CD4-positive, alpha-beta T cell (primary cell): ENCODE measurements around the gene FGF13. TPM values are rescaled to one million over a fixed set of nuclear protein-coding genes. Genes with fewer than 3 reads are reported as not detected.

Experiments used
- ATAC-seq: fragments of 200-7000 bp; cut with Tn5 transposase; one replicate; pipeline ENCODE4 v1.10.0; 2022; ENCODE audit warnings: mild to moderate bottlenecking; ENCODE audit not compliant: poor library complexity
- CTCF ChIA-PET: fragments of 350-600 bp; sonication (Branson Sonifier 250); formaldehyde crosslinking; loops from one replicate; lab custom pipeline; 2021; ENCODE audit warnings: antibody characterized with exemption, inconsistent platforms; lab: Charles Lee
- POLR2A ChIA-PET: fragments of 350-600 bp; sonication (Branson Sonifier 250); formaldehyde crosslinking; loops from one replicate; lab custom pipeline; 2021; ENCODE audit warnings: antibody characterized with exemption, inconsistent platforms; lab: Charles Lee
- DNase-seq, 14 experiments: peaks; one replicate each; pipeline ENCODE4 v3.0.0-alpha.2; 2013 to 2020; ENCODE audit warnings: mixed read lengths in 2 of 14
- H3K27ac ChIP-seq, 2 donors: one replicate each; pipeline versions ENCODE4 v1.5.1 to v1.7.0; 2013; ENCODE audit warnings: low read length in 2 of 2, low read depth in 1 of 2, mild to moderate bottlenecking in 1 of 2
- H3K27me3 ChIP-seq, 2 experiments: 1 replicate in 1 of 2; 2 replicates in 1 of 2; pipeline versions ENCODE4 v1.6.1 to v1.7.0; 2013; ENCODE audit warnings: low read length in 2 of 2, control low read depth in 1 of 2, mild to moderate bottlenecking in 1 of 2, moderate library complexity in 1 of 2; ENCODE audit not compliant: insufficient read depth in 2 of 2, control insufficient read depth in 1 of 2
- H3K36me3 ChIP-seq: one replicate; pipeline ENCODE4 v1.6.1; 2013; ENCODE audit warnings: low read length, control low read depth; ENCODE audit not compliant: insufficient read depth
- H3K4me1 ChIP-seq: one replicate; pipeline ENCODE4 v1.6.1; 2013; ENCODE audit warnings: low read length, control low read depth; ENCODE audit not compliant: insufficient read depth
- H3K4me3 ChIP-seq: one replicate; pipeline ENCODE4 v1.5.1; 2013; ENCODE audit warnings: mild to moderate bottlenecking, low read length, moderate library complexity
- H3K9me3 ChIP-seq, 2 experiments: 1 replicate in 1 of 2; 2 replicates in 1 of 2; pipeline versions ENCODE4 v1.6.1 to v1.7.0; 2013; ENCODE audit warnings: low read length in 2 of 2, mild to moderate bottlenecking in 2 of 2, control low read depth in 1 of 2, moderate library complexity in 1 of 2; ENCODE audit not compliant: control insufficient read depth in 1 of 2, insufficient read depth in 1 of 2
- H3K27ac Mint-ChIP-seq: one replicate; pipeline ENCODE4 v1.8.0; 2020; ENCODE audit warnings: mixed read lengths
- H3K27me3 Mint-ChIP-seq: one replicate; pipeline ENCODE4 v1.8.0; 2021; ENCODE audit warnings: mixed read lengths
- H3K36me3 Mint-ChIP-seq: one replicate; pipeline ENCODE4 v1.8.0; 2021; ENCODE audit warnings: low read depth, mixed read lengths
- H3K4me1 Mint-ChIP-seq: one replicate; pipeline ENCODE4 v1.8.0; 2021; ENCODE audit warnings: low read depth, mixed read lengths
- H3K4me3 Mint-ChIP-seq: one replicate; pipeline ENCODE4 v1.8.0; 2020; ENCODE audit warnings: mild to moderate bottlenecking, mixed read lengths
- H3K9me3 Mint-ChIP-seq: one replicate; pipeline ENCODE4 v1.8.0; 2020; ENCODE audit warnings: mixed read lengths
- CTCF ChIP-seq: fragments of 200-600 bp; IDR thresholded peaks from one replicate; pipeline ENCODE4 v1.8.0; 2022; ENCODE audit warnings: antibody characterized with exemption, mild to moderate bottlenecking
- intact Hi-C, 2 experiments: fragments of 100-400 bp; cut with DNase I in 1 of 2; cut with micrococcal nuclease in 1 of 2; formaldehyde crosslinking; loops; one replicate each; pipeline versions ENCODE4 v1.15.1 to v1.9.0; 2023 to 2025; cut with DNase I, micrococcal nuclease
- total RNA-seq, 174 experiments: library from RNA in 2 of 174; stranded (reverse) in 2 of 174; gene quantifications; one replicate each; pipeline ENCODE4 v1.2.3 and lab custom pipeline; 2021 to 2026

The FGF13 gene
- total RNA-seq, 2 experiments from 2014 or later, result not detected

- no peaks in the 10 kb centered on the region for H3K36me3 Mint-ChIP-seq
- H3K27ac ChIP-seq, result no peak overlapping the region
- POLR2A ChIA-PET, result no interaction called here
- H3K4me1 Mint-ChIP-seq, result no peaks in the 10 kb centered on the region
- H3K4me1 ChIP-seq, result no peaks in the 10 kb centered on the region
- no peak overlapping the region for H3K27ac Mint-ChIP-seq
- H3K27me3 ChIP-seq, result no peaks in the 10 kb centered on the region
- TF ChIP-seq CTCF, result no peak
- ATAC-seq (no peak), DNase-seq (no peak)
- H3K4me3 Mint-ChIP-seq, result no peak overlapping the region
- no peaks in the 10 kb centered on the region for H3K9me3 ChIP-seq
- H3K9me3 Mint-ChIP-seq, result no peaks in the 10 kb centered on the region
- no peaks in the 10 kb centered on the region for H3K36me3 ChIP-seq
- no peak overlapping the region for H3K4me3 ChIP-seq
- CTCF ChIA-PET, result no interaction called here
- intact Hi-C loops, result no loop called here
- H3K27me3 Mint-ChIP-seq, result no peaks in the 10 kb centered on the region
Observed at GRCh38 chrX:138664466-138664865, 47.1 kb downstream of the FGF13 start.

GRCh38 chrX:138664016-138664415 is 47.5 kb downstream of the FGF13 start:
- DNase-seq, result no peak
- intact Hi-C loops, result no loop called here
- Histone ChIP-seq H3K9me3 (no peaks in the 10 kb centered on the region), H3K27me3 (no peaks in the 10 kb centered on the region), H3K4me1 (no peaks in the 10 kb centered on the region), H3K36me3 (no peaks in the 10 kb centered on the region), H3K27ac (no peak overlapping the region), H3K4me3 (no peak overlapping the region)
- ChIA-PET POLR2A (no interaction called here), CTCF (no interaction called here)
- no peak for TF ChIP-seq CTCF
- no peaks in the 10 kb centered on the region for H3K4me1 Mint-ChIP-seq
- no peaks in the 10 kb centered on the region for H3K36me3 Mint-ChIP-seq
- H3K4me3 Mint-ChIP-seq, result no peak overlapping the region
- H3K9me3 Mint-ChIP-seq, result no peaks in the 10 kb centered on the region
- ATAC-seq, result no peak
- no peak overlapping the region for H3K27ac Mint-ChIP-seq
- no peaks in the 10 kb centered on the region for H3K27me3 Mint-ChIP-seq

GRCh38 chrX:138651494-138651893 is 60.0 kb downstream of the FGF13 start:
- Histone ChIP-seq H3K27ac (no peak overlapping the region), H3K4me1 (no peaks in the 10 kb centered on the region), H3K4me3 (no peak overlapping the region), H3K27me3 (no peaks in the 10 kb centered on the region), H3K36me3 (no peaks in the 10 kb centered on the region), H3K9me3 (no peaks in the 10 kb centered on the region)
- intact Hi-C loops, result no loop called here
- no peak for ATAC-seq
- CTCF ChIA-PET, result no interaction called here
- POLR2A ChIA-PET, result no interaction called here
- Mint-ChIP-seq H3K27ac (no peak overlapping the region), H3K27me3 (no peaks in the 10 kb centered on the region), H3K4me1 (no peaks in the 10 kb centered on the region), H3K9me3 (no peaks in the 10 kb centered on the region), H3K36me3 (no peaks in the 10 kb centered on the region), H3K4me3 (no peak overlapping the region)
- no peak for DNase-seq
- no peak for TF ChIP-seq CTCF
